KOPT-K1 (cell line): ENCODE results near the gene MRTFB.
"Not testable (repeated sequence)": the region's sequence is repeated elsewhere in the genome, so short reads cannot be mapped to it uniquely, and the experiment has no call there.

Experiments used
- H3K27ac ChIP-seq: fragments of 200-600 bp; sonication (generic); 2 replicates; pipeline ENCODE4 v1.5.1; 2016; ENCODE audit warnings: antibody characterized with exemption, mild to moderate bottlenecking, low read depth, low read length; ENCODE audit not compliant: poor library complexity, severe bottlenecking
- H3K36me3 ChIP-seq: fragments of 200-600 bp; sonication (generic); 2 replicates; pipeline ENCODE4 v1.5.1; 2017; ENCODE audit warnings: antibody characterized with exemption, mild to moderate bottlenecking, low read length, moderate library complexity; ENCODE audit not compliant: insufficient read depth
- H3K9me3 ChIP-seq: fragments of 200-600 bp; sonication (generic); 2 replicates; pipeline ENCODE4 v1.5.1; 2017; ENCODE audit warnings: antibody characterized with exemption, low read length, mild to moderate bottlenecking; ENCODE audit not compliant: insufficient read depth, poor library complexity, severe bottlenecking

The MRTFB gene

GRCh38 chr16:14109782-14110727 is 38.9 kb downstream of the MRTFB start:
- Histone ChIP-seq H3K36me3 (no peaks in the 10 kb centered on the region), H3K9me3 (no peaks in the 10 kb centered on the region), H3K27ac (no peak overlapping the region)

- no peak overlapping the region for H3K27ac ChIP-seq
- H3K36me3 ChIP-seq: no peaks in the 10 kb centered on the region
- no peaks in the 10 kb centered on the region for H3K9me3 ChIP-seq
These were observed 39.7 kb downstream of the MRTFB start for GRCh38 chr16:14110728-14111251.

GRCh38 chr16:14111713-14112538 is 40.8 kb downstream of the MRTFB start:
- Histone ChIP-seq H3K36me3 (no peaks in the 10 kb centered on the region), H3K9me3 (no peaks in the 10 kb centered on the region), H3K27ac (no peak overlapping the region)

- Histone ChIP-seq H3K9me3 (no peaks in the 10 kb centered on the region), H3K36me3 (no peaks in the 10 kb centered on the region), H3K27ac (no peak overlapping the region)
These were observed 41.4 kb downstream of the MRTFB start for GRCh38 chr16:14112539-14112856.

GRCh38 chr16:14113344-14113743 is 42.2 kb downstream of the MRTFB start:
- no peaks in the 10 kb centered on the region; the same call in 1 of the 2 replicates for H3K36me3 ChIP-seq
- H3K27ac ChIP-seq: no peak overlapping the region
- no peaks in the 10 kb centered on the region for H3K9me3 ChIP-seq

GRCh38 chr16:14117051-14117450 is 45.9 kb downstream of the MRTFB start:
- peaks cover 10% of the 10 kb centered on the region for H3K9me3 ChIP-seq
- no peaks in the 10 kb centered on the region; the same call in 1 of the 2 replicates for H3K36me3 ChIP-seq
- no peak overlapping the region for H3K27ac ChIP-seq

- H3K9me3 ChIP-seq: peaks cover 10% of the 10 kb centered on the region
- no peak overlapping the region for H3K27ac ChIP-seq
- no peaks in the 10 kb centered on the region; the same call in 1 of the 2 replicates for H3K36me3 ChIP-seq
These were observed 48.7 kb downstream of the MRTFB start for GRCh38 chr16:14119799-14120198.

GRCh38 chr16:14120335-14120734 is 49.2 kb downstream of the MRTFB start:
- no peak overlapping the region for H3K27ac ChIP-seq
- peaks cover 10% of the 10 kb centered on the region for H3K9me3 ChIP-seq
- no peaks in the 10 kb centered on the region; the same call in 1 of the 2 replicates for H3K36me3 ChIP-seq

- no peak overlapping the region for H3K27ac ChIP-seq
These were observed 50.0 kb downstream of the MRTFB start for GRCh38 chr16:14121142-14121541.

GRCh38 chr16:14121872-14122271 is 50.8 kb downstream of the MRTFB start:
- no peak overlapping the region for H3K27ac ChIP-seq
- no peaks in the 10 kb centered on the region; the same call in 1 of the 2 replicates for H3K36me3 ChIP-seq
- peaks cover 10% of the 10 kb centered on the region for H3K9me3 ChIP-seq

More at GRCh38 chr16:14121142-14121541, 50.0 kb downstream of the MRTFB start:
- Histone ChIP-seq H3K36me3 (no peaks in the 10 kb centered on the region; the same call in 1 of the 2 replicates), H3K9me3 (peaks cover 10% of the 10 kb centered on the region)

- not testable (repeated sequence) for H3K27ac ChIP-seq, H3K36me3 ChIP-seq, H3K9me3 ChIP-seq
These were observed 51.3 kb downstream of the MRTFB start for GRCh38 chr16:14122430-14122829.

- no peaks in the 10 kb centered on the region for H3K9me3 ChIP-seq
- H3K36me3 ChIP-seq: no peaks in the 10 kb centered on the region
- no peak overlapping the region for H3K27ac ChIP-seq
These were observed 54.0 kb downstream of the MRTFB start for GRCh38 chr16:14125000-14125681.

- Histone ChIP-seq H3K9me3 (no peaks in the 10 kb centered on the region), H3K27ac (no peak overlapping the region), H3K36me3 (no peaks in the 10 kb centered on the region)
These were observed 54.6 kb downstream of the MRTFB start for GRCh38 chr16:14125708-14126107.

- Histone ChIP-seq H3K27ac (no peak overlapping the region), H3K36me3 (no peaks in the 10 kb centered on the region), H3K9me3 (no peaks in the 10 kb centered on the region)
These were observed 57.0 kb downstream of the MRTFB start for GRCh38 chr16:14128097-14128496.

GRCh38 chr16:14129502-14129901 is 58.4 kb downstream of the MRTFB start:
- H3K36me3 ChIP-seq: no peaks in the 10 kb centered on the region
- no peaks in the 10 kb centered on the region for H3K9me3 ChIP-seq
- H3K27ac ChIP-seq: no peak overlapping the region
